Effector memory CD4-positive, alpha-beta T cell (primary cell): ENCODE data around the gene PTGS1.

Experiments
- DNase-seq, 3 donors: peaks; one replicate each; pipeline ENCODE4 v3.0.0-alpha.2; 2020
- H3K27ac ChIP-seq: 2 replicates; pipeline ENCODE4 v1.7.0; 2013; ENCODE audit warnings: mild to moderate bottlenecking, low read length, moderate library complexity; ENCODE audit not compliant: insufficient read depth, poor library complexity, severe bottlenecking
- H3K27me3 ChIP-seq: replicated peaks from 2 replicates; pipeline ENCODE4 v1.7.0; 2013; ENCODE audit warnings: mild to moderate bottlenecking, low read length; ENCODE audit not compliant: insufficient read depth, control insufficient read depth, poor library complexity, severe bottlenecking
- H3K36me3 ChIP-seq: 2 replicates; pipeline ENCODE4 v1.7.0; 2013; ENCODE audit warnings: mild to moderate bottlenecking, low read length, moderate library complexity; ENCODE audit not compliant: control insufficient read depth, insufficient read depth
- H3K4me1 ChIP-seq: 2 replicates; pipeline ENCODE4 v1.7.0; 2013; ENCODE audit warnings: low read length, mild to moderate bottlenecking; ENCODE audit not compliant: control insufficient read depth, insufficient read depth, poor library complexity, severe bottlenecking
- H3K4me3 ChIP-seq: 2 replicates; pipeline ENCODE4 v1.7.0; 2013; ENCODE audit warnings: low read length, low read depth, mild to moderate bottlenecking; ENCODE audit not compliant: insufficient read depth, poor library complexity, severe bottlenecking
- H3K9me3 ChIP-seq: 2 replicates; pipeline ENCODE4 v1.7.0; 2013; ENCODE audit warnings: mild to moderate bottlenecking, low read length, moderate library complexity; ENCODE audit not compliant: control insufficient read depth

Gene PTGS1

DNA sequence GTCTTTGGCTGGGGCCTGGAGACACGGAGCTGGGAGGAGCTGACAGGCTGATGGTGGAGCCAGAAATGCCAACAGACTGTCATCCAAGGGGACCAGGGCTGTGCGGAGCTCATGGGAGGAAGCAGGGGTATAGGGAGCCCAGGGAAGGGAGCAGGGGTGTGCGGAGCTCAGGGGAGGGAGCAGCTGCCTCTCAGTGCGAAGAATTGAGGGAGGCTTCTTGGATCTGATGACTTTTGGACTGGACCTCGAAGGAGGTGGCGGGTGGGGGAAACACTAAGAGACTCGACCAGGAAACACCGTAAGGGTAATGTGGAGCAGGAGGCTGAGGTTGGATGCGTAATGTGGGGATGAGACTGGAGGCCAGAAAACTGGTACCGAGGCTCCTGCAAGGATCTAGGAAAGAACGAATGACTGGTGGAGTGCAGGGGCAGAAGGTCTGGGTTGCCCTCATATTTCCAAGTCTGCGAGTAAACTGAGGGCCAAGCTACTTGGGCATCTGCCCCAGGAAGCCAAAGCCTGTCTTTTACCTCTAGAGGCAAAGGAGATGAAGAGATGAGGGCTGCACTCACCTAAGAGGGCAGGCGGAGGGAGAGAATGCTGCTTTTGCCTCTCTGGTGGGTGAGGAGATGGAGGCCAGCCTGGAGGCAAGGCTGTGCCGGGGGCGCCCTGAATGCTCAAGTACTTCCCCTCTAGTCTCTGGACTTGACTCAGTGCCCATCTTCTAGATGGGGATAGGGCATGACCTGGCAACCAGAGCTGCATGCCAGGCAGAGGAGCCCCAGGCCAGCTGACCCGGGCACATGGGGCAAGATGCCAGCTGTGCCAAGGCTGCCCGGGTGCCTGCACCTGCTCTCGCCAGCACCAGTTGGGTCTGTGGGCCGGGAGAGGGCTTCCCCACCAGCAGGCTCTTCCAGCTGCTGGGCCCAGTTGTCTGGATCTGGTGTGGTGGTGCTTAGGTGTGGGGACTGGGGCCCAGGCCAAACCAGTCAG lies 2.3 kb downstream of the PTGS1 start:
- no peak overlapping the region for H3K27ac ChIP-seq
- H3K4me3 ChIP-seq = no peak overlapping the region
- no peaks in the 10 kb centered on the region for H3K27me3 ChIP-seq
- H3K4me1 ChIP-seq = peaks cover 7% of the 10 kb centered on the region
- no peak for DNase-seq
- no peaks in the 10 kb centered on the region for H3K36me3 ChIP-seq
- no peaks in the 10 kb centered on the region for H3K9me3 ChIP-seq

DNA sequence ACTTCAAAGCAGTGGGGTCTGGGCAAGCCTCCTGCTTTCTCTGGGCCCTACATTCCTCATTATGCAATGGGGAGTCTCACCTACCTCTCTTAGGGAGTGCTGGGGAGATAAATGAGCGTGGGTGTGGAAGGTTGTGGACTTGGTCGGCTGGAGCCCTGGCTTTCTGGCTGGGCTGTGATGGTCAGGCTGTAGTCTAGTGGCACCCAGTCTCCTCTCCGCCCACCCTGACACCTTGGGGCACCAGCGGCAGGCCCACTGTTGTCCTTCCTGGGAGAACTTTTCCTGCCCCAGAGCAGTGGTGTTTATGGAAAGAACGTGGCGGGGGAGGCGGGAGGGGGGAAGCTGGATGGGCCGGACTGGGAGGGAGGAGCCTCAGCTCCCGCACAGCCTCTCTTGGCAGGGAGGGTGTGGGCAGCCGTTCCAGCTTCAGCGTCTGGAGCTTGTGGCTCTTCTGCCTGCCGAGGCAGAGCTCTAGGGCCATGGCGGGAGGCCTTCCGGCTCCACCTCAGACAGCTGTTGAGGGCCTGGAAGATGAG lies 4.1 kb downstream of the PTGS1 start:
- Histone ChIP-seq H3K36me3 (no peaks in the 10 kb centered on the region), H3K27ac (no peak overlapping the region), H3K4me1 (peaks cover 7% of the 10 kb centered on the region), H3K27me3 (no peaks in the 10 kb centered on the region), H3K9me3 (peaks cover 4% of the 10 kb centered on the region), H3K4me3 (no peak overlapping the region)
- DNase-seq = no peak

DNA sequence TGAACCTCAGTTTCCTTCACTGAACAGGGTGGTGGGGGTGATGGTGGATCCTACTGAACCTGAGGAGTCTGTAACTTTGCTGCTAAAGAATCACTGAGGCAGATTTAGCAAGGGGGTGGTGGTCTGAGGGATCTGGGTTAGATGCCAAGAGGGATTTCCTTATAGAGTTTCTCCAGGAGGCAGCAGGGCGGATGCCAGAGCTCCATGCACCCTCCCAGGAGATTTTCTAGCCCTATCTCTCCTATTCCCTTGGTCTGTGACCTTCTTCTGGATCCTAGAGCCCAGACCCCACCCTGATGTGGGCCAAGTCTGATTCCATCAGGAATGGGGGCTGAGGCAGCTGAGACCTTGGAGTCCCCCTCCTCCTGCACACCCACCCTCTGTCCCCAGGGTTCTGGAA lies 6.0 kb downstream of the PTGS1 start:
- H3K4me3 ChIP-seq = no peak overlapping the region
- H3K27me3 ChIP-seq = no peaks in the 10 kb centered on the region

DNA sequence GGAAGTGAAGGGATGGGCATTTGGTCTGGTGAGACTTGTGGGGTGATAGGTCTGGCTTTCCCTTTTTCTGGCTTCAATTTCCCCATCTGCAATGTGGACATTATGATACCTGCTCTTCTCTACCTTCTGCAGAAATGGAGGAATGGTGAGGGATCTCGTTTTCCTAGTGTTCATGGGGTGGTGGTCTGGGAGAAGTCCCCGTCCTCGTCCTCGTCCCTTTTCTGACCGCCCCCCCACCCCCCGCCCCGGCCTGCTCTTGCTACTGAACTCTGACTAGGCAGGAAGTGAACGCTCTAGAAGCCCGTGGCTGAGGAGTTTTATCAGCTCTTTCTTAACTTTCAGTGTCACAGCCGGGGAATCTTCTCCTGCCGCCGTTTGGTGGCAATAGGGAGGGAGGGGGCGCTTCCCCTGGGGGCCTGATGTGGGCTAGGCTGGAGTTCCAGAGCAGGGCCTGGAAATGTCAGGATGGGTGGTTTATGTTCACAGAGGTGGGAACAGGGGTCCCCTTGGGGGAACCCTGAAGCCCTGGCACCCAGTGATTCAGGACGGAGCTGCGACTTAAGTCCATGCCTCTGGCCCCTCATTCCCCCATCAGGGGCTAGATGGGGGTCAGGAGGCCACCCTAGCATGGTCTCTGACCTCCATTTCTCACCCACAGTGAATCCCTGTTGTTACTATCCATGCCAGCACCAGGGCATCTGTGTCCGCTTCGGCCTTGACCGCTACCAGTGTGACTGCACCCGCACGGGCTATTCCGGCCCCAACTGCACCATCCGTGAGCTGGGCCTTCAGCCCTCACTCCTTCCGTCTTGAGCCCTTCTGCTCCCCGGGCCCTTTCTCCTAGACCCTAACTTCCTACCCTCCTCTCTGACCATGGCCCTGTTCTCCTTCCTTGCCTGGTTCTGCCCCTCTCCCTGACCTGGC lies 6.7 kb downstream of the PTGS1 start:
- Histone ChIP-seq H3K27ac (no peak overlapping the region), H3K9me3 (peaks cover 4% of the 10 kb centered on the region), H3K36me3 (no peaks in the 10 kb centered on the region), H3K4me1 (no peaks in the 10 kb centered on the region), H3K4me3 (no peak overlapping the region), H3K27me3 (no peaks in the 10 kb centered on the region)
- no peak for DNase-seq

More for the DNA sequence above, 6.0 kb downstream of the PTGS1 start:
- H3K27ac ChIP-seq = no peak overlapping the region
- no peaks in the 10 kb centered on the region for H3K36me3 ChIP-seq
- H3K4me1 ChIP-seq = no peaks in the 10 kb centered on the region
- DNase-seq = no peak
- H3K9me3 ChIP-seq = peaks cover 4% of the 10 kb centered on the region

DNA sequence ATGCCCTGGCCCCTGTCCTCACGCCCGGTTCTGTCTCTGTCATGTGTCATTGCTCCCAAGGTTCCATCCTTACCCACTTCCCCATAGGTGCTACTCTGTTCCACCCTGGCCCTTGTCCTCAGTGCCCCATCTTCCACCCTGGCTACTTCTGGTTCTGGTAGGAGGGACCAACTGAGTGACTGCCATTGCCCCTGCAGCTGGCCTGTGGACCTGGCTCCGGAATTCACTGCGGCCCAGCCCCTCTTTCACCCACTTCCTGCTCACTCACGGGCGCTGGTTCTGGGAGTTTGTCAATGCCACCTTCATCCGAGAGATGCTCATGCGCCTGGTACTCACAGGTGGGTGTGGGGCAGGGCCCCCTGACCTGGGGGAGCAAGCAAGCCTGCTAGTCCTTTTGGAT lies 7.4 kb downstream of the PTGS1 start:
- H3K27ac ChIP-seq = no peak overlapping the region
- H3K9me3 ChIP-seq = peaks cover 4% of the 10 kb centered on the region
- no peaks in the 10 kb centered on the region for H3K4me1 ChIP-seq
- H3K4me3 ChIP-seq = no peak overlapping the region
- DNase-seq = no peak
- no peaks in the 10 kb centered on the region for H3K36me3 ChIP-seq
- no peaks in the 10 kb centered on the region for H3K27me3 ChIP-seq

DNA sequence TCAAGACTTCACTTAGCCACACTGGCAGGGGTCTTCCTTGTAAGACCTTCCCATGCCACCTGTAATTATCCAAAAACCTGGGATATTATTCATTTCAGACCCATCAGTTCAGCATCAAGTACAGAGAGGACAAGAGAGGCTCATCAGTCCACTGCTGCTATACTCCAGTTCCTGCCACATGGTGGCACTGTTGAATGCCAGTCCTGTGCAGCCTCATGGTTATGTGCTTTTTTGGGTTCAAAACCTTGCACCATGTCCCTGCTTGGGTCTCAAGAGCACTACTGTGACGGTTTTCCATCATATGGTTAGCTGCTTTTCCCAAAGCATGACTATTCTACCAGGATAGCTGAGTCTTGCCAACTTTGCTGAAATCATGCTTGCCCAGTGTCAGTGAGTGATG lies 8.5 kb downstream of the PTGS1 start:
- Histone ChIP-seq H3K27me3 (no peaks in the 10 kb centered on the region), H3K4me1 (no peaks in the 10 kb centered on the region), H3K36me3 (no peaks in the 10 kb centered on the region), H3K9me3 (peaks cover 4% of the 10 kb centered on the region), H3K27ac (no peak overlapping the region), H3K4me3 (no peak overlapping the region)
- DNase-seq = no peak

DNA sequence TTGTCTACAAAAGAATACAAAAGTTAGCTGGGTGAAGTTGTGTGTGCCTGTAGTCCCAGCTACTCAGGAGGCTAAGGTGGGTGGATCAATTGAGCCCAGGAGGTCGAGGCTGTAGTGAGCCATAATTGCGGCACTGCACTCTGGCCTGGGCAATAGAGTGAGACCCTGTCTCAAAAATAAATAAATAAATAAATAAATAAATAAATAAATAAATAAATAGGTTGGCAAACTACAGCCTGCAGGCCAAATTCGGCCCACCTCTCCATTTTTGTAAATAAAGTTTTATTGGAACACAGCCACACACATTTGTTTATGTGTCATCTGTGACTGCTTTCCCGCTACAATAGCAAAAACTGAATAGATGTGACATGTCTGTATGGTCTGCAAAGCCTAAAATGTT lies 9.5 kb downstream of the PTGS1 start:
- Histone ChIP-seq H3K9me3 (peaks cover 4% of the 10 kb centered on the region), H3K4me3 (no peak overlapping the region), H3K27me3 (no peaks in the 10 kb centered on the region), H3K4me1 (no peaks in the 10 kb centered on the region), H3K36me3 (no peaks in the 10 kb centered on the region), H3K27ac (no peak overlapping the region)
- no peak for DNase-seq

DNA sequence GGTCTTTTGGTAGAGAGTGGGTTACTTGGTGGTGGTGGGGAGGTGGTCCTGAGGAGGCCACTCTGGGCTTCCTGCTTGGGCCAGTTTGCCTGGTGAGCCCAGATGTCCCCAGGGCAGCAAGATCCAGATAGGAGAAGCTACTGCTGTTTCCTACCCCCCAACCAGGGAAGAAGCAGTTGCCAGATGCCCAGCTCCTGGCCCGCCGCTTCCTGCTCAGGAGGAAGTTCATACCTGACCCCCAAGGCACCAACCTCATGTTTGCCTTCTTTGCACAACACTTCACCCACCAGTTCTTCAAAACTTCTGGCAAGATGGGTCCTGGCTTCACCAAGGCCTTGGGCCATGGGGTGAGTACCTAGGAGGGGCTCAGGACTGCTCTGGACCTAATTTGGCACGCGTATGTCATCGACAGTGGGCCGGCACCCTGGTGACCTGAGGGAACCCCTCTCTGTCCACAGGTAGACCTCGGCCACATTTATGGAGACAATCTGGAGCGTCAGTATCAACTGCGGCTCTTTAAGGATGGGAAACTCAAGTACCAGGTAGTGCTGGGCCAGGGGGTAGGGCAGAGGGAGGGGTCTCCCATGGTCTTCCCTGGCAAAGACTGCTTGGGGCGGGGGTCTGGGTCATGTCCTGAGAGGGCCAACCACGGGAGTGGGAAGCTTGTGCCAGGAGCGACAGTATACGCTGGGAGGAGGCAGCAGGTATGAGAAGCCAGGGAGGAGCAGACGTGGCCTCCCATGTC lies 10.6 kb downstream of the PTGS1 start:
- Histone ChIP-seq H3K27me3 (no peaks in the 10 kb centered on the region), H3K4me1 (no peaks in the 10 kb centered on the region), H3K9me3 (peaks cover 4% of the 10 kb centered on the region), H3K36me3 (no peaks in the 10 kb centered on the region), H3K4me3 (no peak overlapping the region), H3K27ac (no peak overlapping the region)
- DNase-seq = no peak
